ENCODE results near the gene CUL5.

GRCh38 chr11:108112057-108112456 is 103.4 kb downstream of the CUL5 start:
- TF ChIP-seq GATA3 (IDR thresholded peaks at IDR 0.05; ENCODE audit: low read depth, low read length) (no peak), GATA2 (IDR thresholded peaks at IDR 0.05; ENCODE audit: low read depth, low read length) (no peak)
